M059J (cell line): Measurements from ENCODE around the gene LOXL1. TPM values are rescaled to one million over a fixed set of nuclear protein-coding genes. Genes with fewer than 3 reads are reported as not detected.
"Not testable (repeated sequence)": the region's sequence is repeated elsewhere in the genome, so short reads cannot be mapped to it uniquely, and the experiment has no call there.

Experiments used
- DNase-seq: peaks from one replicate; pipeline ENCODE4 v3.0.0-alpha.2; 2012; ENCODE audit warnings: low read depth
- total RNA-seq: library from RNA; depleted of rRNA; stranded (reverse); fragments of >200 nt; shearing (Covaris generic); gene quantifications from 2 replicates; pipeline ENCODE4 v1.2.3, GENCODE V29; 2014

LOXL1 gene
- total RNA-seq, 1 experiment from 2014 or later: 189 TPM

GRCh38 chr15:73973683-73974200 lies 47.5 kb downstream of the LOXL1 start:
- DNase-seq: not testable (repeated sequence)

- DNase-seq: peak; percentile 46
Measured at GRCh38 chr15:73975440-73976125, 49.3 kb downstream of the LOXL1 start.

- DNase-seq: no peak
Measured at GRCh38 chr15:73978896-73979295, 52.6 kb downstream of the LOXL1 start.

- no peak for DNase-seq
Measured at GRCh38 chr15:73979636-73980035, 53.4 kb downstream of the LOXL1 start.

- peak; percentile 71 for DNase-seq
Measured at GRCh38 chr15:73981761-73982221, 55.5 kb downstream of the LOXL1 start.

- DNase-seq: peak; percentile 96
Measured at GRCh38 chr15:73982222-73982962, 56.1 kb downstream of the LOXL1 start.

GRCh38 chr15:73983211-73983727 lies 57.0 kb downstream of the LOXL1 start:
- peak; percentile 90 for DNase-seq

- DNase-seq: no peak
Measured at GRCh38 chr15:73983773-73984172, 57.5 kb downstream of the LOXL1 start.

GRCh38 chr15:73984208-73984979 lies 58.1 kb downstream of the LOXL1 start:
- no peak for DNase-seq

GRCh38 chr15:73985101-73985873 lies 59.0 kb downstream of the LOXL1 start:
- DNase-seq: peak; percentile 48

GRCh38 chr15:73986055-73986775 lies 60.0 kb downstream of the LOXL1 start:
- DNase-seq: no peak

- no peak for DNase-seq
Measured at GRCh38 chr15:73986776-73987056, 60.5 kb downstream of the LOXL1 start.

GRCh38 chr15:73987250-73987649 lies 61.0 kb downstream of the LOXL1 start:
- DNase-seq: no peak

- peak; percentile 64 for DNase-seq
Measured at GRCh38 chr15:73987681-73988444, 61.6 kb downstream of the LOXL1 start.

- no peak for DNase-seq
Measured at GRCh38 chr15:73988445-73988969, 62.2 kb downstream of the LOXL1 start.

GRCh38 chr15:73989001-73989798 lies 62.9 kb downstream of the LOXL1 start:
- DNase-seq: peak; percentile 88

- DNase-seq: no peak
Measured at GRCh38 chr15:73990250-73991005, 64.2 kb downstream of the LOXL1 start.

GRCh38 chr15:73991260-73991659 lies 65.0 kb downstream of the LOXL1 start:
- peak; percentile 65 for DNase-seq
